ENCODE data around the gene ITPR2.
A peak's percentile ranks its signal among the peaks of the same experiment; 100 is the strongest.
"Not testable (repeated sequence)": the region's sequence is repeated elsewhere in the genome, so short reads cannot be mapped to it uniquely, and the experiment has no call there.

Gene ITPR2

GRCh38 chr12:26551385-26551784, 281.6 kb downstream of the ITPR2 start:
- no peak for DNase-seq

GRCh38 chr12:26548227-26548626, 284.8 kb downstream of the ITPR2 start:
- no peak for DNase-seq

- DNase-seq = no peak
These were observed 286.3 kb downstream of the ITPR2 start for GRCh38 chr12:26546535-26547314.

GRCh38 chr12:26539131-26539530, 293.9 kb downstream of the ITPR2 start:
- DNase-seq = no peak

- no peak for DNase-seq
These were observed 295.3 kb downstream of the ITPR2 start for GRCh38 chr12:26537651-26538050.

GRCh38 chr12:26537126-26537525, 295.9 kb downstream of the ITPR2 start:
- no peak for DNase-seq

- no peak for DNase-seq
These were observed 297.2 kb downstream of the ITPR2 start for GRCh38 chr12:26535826-26536225.

- DNase-seq = no peak
These were observed 298.9 kb downstream of the ITPR2 start for GRCh38 chr12:26534071-26534470.

- no peak for DNase-seq
These were observed 299.8 kb downstream of the ITPR2 start for GRCh38 chr12:26533211-26533610.

- DNase-seq = no peak
These were observed 302.5 kb downstream of the ITPR2 start for GRCh38 chr12:26530461-26530860.

- DNase-seq = no peak
These were observed 304.1 kb downstream of the ITPR2 start for GRCh38 chr12:26528943-26529342.

GRCh38 chr12:26527682-26528081, 305.3 kb downstream of the ITPR2 start:
- DNase-seq = no peak

- DNase-seq = peak; percentile 9
These were observed 308.0 kb downstream of the ITPR2 start for GRCh38 chr12:26524862-26525465.

GRCh38 chr12:26523708-26524150, 309.3 kb downstream of the ITPR2 start:
- DNase-seq = no peak

GRCh38 chr12:26520869-26521268, 312.1 kb downstream of the ITPR2 start:
- DNase-seq = no peak

GRCh38 chr12:26520109-26520508, 312.9 kb downstream of the ITPR2 start:
- no peak for DNase-seq

GRCh38 chr12:26519462-26519861, 313.5 kb downstream of the ITPR2 start:
- DNase-seq = no peak

- DNase-seq = not testable (repeated sequence)
These were observed 315.7 kb downstream of the ITPR2 start for GRCh38 chr12:26517320-26517719.

GRCh38 chr12:26514364-26514763, 318.6 kb downstream of the ITPR2 start:
- no peak for DNase-seq

GRCh38 chr12:26513363-26514043, 319.5 kb downstream of the ITPR2 start:
- no peak for DNase-seq

- DNase-seq = no peak
These were observed 320.8 kb downstream of the ITPR2 start for GRCh38 chr12:26512213-26512612.

- DNase-seq = no peak
These were observed 322.7 kb downstream of the ITPR2 start for GRCh38 chr12:26510354-26510674.

GRCh38 chr12:26507613-26508012, 325.4 kb downstream of the ITPR2 start:
- DNase-seq = no peak

- no peak for DNase-seq
These were observed 332.9 kb downstream of the ITPR2 start for GRCh38 chr12:26499979-26500640.

Measured in activated naive CD4-positive, alpha-beta T cell treated with Interleukin-2 at 50 U/mL for 16 hours (primary cell).